GM21367 (cell line): Measurements from ENCODE around the gene KNDC1.

Source experiments
- ATAC-seq: cut with Tn5 transposase; IDR thresholded peaks from one replicate; pipeline ENCODE4 v1.9.1; 2021; ENCODE audit not compliant: unreplicated experiment

Gene KNDC1

DNA sequence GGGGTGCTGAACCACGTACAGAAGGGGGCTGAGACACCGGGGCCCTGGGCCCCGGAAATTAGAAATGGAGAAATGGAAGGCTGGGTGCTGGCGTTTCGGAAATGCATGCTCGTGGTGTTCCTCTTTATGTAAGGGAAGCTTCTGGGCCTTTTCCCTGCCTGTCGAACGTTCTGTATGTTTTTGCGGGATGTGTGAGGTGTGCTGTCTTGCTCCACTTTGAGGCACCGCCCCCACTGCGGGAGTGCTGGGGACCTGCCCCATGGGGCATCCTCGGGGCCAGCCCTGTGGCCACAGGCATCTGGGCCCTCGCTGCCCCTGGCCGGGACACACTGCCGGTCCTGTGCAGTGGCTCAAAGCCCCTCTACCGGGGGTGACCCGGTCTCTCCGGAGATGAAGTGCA is 75.9 kb downstream of the KNDC1 start:
- no peak for ATAC-seq

- ATAC-seq = no peak
Measured at GRCh38 chr10:133236401-133237240, 76.6 kb downstream of the KNDC1 start.

GRCh38 chr10:133237241-133237587 is 77.2 kb downstream of the KNDC1 start:
- no peak for ATAC-seq

DNA sequence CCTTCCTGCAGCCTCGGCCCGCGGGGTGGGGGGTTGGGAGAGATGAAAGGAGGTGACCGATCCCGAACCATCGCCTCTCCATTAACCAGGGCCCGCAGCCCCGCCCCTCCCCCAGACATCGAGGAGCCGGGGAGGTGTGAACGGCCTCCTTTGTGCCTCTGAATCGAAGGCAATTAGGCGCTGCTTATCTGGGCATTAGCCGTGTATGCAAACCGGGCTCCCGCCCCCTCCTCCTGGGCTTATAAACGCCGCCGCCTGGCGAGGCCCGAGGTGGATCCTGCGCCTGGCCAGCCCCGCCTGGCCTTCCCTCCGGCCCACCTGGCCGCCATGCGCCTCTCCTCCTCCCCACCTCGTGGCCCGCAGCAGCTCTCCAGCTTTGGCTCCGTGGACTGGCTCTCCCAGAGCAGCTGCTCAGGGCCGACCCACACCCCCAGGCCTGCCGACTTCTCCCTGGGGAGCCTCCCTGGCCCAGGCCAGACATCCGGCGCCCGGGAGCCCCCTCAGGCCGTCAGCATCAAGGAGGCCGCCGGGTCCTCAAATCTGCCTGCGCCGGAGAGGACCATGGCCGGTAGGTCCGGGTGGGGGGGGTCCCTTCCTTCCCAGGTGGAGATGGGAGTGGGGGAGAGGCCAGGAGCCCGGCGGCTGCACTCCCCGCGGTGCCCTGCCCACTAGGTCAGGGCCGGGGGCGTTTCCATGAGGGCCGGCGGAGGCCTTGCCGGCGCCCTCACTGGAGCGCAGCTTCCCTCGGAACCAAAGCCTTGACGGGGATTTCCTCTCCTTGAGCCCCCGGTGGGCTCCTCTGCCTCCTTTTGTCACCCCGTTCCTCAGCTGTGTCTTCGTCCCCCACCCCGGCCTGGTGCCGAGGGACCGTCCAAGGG is 77.8 kb downstream of the KNDC1 start, which contains the start of gene VENTX:
TSS of gene VENTX (plus strand) at position 268 of the 878 bp plus-strand sequence. CDS start at position 328, 60 bp downstream.
- no peak for ATAC-seq

DNA sequence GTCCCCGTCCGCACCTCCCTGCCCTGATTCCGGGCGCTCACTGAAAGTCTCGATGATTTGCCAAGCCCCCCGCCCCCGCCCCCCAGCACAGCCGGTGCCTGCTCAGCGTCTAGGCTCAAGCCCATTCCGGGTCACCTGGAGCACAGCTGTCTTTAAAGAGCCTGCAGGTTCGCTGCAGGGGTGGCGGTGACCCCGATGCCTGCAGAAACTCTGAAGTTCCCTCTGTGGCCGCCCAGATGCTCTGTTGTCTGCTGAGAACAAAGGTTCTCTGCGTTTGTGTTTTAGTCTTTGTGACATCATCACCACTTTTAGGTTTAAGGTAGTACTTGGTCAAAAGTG is 78.4 kb downstream of the KNDC1 start:
- ATAC-seq = no peak

GRCh38 chr10:133239990-133240389 is 80.0 kb downstream of the KNDC1 start:
- no peak for ATAC-seq

DNA sequence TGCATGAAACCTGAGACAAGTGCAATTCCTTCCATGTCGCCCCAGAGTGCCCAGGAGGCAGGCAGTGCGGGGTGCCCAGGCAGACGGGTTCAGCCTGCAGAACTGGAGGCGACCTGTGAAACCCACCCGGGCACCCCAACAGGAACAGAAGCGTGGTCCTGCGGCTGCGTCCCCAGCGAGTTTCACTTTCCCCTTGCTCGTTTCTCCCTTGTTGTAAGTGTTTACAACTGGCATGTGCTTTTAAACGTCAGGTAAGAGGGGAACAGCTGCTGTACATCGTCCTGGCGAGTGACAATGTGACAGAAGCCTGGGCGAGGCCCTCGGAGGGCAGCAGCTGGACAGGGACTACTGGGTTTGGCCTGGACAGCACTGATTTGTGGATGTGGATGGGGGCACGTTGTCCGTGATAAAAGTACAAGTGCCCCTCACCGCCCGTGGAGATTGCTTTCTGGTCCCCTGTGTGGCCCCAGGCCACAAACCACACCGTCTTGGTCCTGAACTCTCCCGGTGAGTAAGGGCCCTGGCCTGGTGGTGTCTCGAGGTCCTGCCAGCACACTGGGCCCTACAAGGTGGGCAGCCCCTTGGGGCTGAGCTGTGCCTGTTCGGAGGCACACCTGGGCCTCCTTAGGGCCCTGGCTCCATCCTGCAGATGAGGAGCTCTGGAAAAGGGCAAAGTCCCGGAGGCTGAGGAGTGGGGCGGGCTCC is 81.6 kb downstream of the KNDC1 start:
- ATAC-seq = no peak

DNA sequence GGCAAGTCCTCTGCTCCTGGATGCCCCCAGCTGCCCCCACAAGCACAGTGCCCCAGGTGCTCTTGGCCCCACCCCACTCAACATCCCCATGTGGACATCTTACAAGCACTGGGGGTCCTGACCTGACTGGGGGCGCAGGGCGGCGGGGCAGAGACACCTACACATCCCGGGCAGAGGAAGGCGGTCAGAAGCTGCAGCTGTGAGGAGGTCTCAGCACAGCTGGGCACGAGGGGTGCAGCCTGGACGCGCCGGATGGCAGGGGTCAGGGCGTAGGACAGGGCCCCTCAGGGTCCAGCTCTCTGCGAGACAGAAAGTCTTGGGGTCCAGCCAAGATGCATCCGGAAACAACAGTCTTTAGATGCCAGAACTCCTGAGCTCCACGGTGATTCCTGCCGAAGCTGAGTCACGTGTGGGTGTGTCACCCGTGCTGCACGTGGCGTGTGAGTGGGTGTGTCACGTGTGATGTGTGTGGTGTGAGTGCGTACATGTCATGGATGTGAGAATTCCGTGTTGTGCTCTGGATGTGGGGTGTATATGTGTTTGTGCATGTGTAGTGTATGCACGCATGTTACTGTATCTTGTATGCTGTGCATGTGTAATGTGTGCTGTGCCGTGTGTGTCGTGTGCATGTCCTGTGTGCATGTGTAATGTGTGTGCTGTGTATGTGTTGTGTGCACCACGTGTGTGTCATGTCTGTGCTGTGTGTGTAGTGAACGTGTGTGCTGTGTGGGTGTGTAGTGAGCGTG is 82.8 kb downstream of the KNDC1 start:
- no peak for ATAC-seq

- no peak for ATAC-seq
Measured at GRCh38 chr10:133243593-133243992, 83.6 kb downstream of the KNDC1 start.

DNA sequence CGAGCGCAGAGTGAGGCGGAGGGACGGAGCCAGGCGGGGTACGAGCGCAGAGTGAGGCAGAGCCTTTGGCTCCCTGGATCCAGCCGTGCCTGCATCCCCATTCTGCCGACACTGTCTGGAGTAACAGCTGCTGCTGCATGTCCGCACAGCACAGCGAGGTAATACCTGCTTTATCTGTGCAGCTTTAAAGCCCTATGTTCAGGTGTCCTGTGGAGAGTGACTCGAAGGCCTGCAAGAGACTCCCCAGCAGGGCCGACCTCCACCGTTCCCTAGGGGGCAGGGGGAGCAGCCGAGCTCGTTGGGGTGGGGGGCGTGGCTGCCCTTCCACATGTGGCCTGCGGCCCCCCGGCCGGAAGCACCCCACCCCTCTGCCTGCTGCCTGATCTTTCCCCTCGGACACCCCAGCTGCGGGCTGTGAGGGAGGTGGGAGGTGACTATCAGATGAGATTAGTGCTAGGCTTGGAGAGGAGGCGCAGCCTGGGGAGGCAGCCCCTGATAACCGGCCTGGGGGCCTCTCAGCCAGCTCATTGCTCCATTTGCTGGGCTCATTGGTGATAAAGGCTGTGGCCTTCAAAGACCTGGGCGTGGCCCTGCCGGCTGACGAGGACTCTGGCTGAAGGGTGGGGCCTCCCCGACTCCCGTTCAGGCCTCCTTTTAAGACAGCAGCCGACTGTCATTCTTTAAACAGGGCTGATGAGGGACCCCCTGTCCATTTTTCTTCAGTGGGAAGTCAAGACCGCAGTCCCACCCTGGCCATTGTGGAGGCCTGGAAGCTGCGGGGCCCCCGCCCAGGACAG is 85.6 kb downstream of the KNDC1 start:
- no peak for ATAC-seq

GRCh38 chr10:133246236-133246626 is 86.2 kb downstream of the KNDC1 start:
- ATAC-seq = no peak

- no peak for ATAC-seq
Measured at GRCh38 chr10:133247681-133248333, 87.8 kb downstream of the KNDC1 start.

DNA sequence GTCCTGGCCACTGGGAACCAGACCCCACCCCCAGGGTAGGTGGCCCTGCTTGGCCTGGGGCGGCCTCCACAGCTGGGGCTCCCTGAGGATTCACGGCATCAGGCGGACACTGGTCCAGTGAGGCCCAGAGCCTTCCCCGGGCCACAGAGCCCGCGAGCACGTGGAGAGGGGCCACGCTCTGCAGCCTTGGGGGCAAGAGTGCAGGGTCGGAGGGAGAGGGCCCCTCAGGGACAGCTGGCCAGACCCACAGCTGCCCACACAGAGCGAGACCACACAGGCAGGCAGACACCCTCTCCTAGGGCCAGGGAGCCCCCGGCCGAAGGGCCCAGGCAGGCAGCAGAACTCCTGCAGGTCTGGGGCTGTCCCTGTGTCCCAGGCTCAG is 88.3 kb downstream of the KNDC1 start:
- ATAC-seq = no peak

DNA sequence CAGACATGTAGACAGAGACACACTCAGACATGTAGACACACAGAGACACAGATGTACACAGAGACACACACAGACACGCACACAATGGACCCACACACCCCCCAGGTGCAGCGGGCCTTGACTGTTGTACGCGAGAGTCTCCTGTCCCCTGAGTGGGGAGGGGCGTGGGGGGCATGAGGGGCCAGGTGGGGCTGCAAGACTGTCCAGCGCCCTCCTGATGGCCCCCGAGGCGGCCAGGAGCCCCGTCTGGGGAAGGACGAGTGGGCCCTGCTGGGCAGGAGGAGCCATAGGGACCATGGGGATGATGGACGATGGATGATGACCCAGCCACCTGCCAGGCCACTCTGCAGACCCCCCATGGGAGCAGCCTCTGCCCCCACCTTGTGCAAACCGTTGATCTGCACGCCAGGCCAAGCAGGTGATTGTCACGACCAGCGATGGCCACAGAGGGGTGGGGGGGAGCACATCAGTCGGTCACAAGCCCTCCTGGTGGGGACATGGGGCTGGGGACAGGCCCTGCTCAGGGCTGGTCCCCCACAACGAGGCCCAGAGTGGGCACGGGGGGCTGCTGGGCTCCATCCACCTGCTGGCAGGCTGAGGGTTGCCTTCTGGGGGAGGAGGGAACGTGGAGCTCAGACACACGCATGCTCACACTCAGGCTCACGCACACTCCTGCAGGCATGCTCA is 89.2 kb downstream of the KNDC1 start:
- ATAC-seq = no peak

GRCh38 chr10:133249975-133250754 is 90.1 kb downstream of the KNDC1 start:
- no peak for ATAC-seq

DNA sequence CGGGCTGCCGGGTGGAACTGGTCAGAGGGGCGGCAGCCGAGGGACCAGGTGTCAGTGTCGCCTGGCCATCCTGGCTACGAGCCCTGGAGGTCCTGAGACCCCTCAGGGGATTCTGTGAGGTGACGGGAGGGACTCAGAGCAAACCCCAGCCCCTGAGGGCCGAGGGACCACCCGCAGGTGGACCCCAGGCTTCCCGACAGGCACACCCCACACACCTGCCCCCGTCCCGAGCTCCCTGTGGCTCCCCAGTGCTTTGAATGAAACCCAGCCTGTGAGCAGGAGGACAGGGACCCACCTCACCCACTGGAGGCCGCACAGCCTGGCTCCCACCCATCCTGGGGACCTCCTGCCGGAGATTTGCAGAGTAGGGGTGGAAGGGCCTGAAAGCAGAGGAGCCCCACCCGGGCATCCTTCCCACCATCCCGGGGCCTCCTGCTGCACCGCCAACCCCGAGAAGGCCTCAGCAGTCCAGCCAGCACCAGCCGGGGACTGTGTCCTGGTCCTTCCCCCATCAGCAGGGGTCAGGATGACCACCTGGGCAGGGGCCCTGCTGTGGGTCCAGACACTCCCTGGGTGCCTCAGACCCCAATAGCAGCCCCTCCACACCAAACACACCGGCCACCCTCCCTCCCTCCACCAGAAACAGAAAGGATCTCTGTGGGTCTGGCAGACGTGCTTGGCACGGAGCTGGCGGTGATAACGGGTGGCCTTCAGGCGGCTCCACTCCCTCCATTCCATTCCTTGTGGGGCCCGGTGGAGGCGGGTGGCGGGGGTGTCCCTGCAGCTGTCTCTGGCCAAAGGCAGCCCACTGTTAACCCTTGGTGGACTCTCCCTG is 91.6 kb downstream of the KNDC1 start:
- ATAC-seq = no peak

- ATAC-seq = no peak
Measured at GRCh38 chr10:133252223-133252552, 92.2 kb downstream of the KNDC1 start.
